H1 (cell line): Measurements from ENCODE around the gene RGS9. TPM values are rescaled to one million over a fixed set of nuclear protein-coding genes. Genes with fewer than 3 reads are reported as not detected.
A peak's percentile ranks its signal among the peaks of the same experiment; 100 is the strongest.

Experiments
- CTCF ChIA-PET: fragments of 300-600 bp; sonication (Branson Sonifier 250); formaldehyde crosslinking; loops from one replicate; lab custom pipeline; 2021; ENCODE audit not compliant: partially characterized antibody; lab: Charles Lee
- POLR2A ChIA-PET: fragments of 300-600 bp; sonication (Branson Sonifier 250); formaldehyde crosslinking; loops from one replicate; lab custom pipeline; 2021; ENCODE audit warnings: inconsistent platforms; ENCODE audit not compliant: partially characterized antibody; lab: Charles Lee
- DNase-seq, 2 experiments: peaks; one replicate each; pipeline versions ENCODE4 v3.0.0 to v3.0.0-alpha.2; 2010 to 2022; ENCODE audit warnings: low spot score in 2 of 2, low read depth in 1 of 2, mixed read lengths in 1 of 2
- FAIRE-seq: peaks from 2 replicates; lab custom pipeline; 2011; peaks lifted over from hg19 to GRCh38; lab: Jason Lieb, UNC
- H2AFZ ChIP-seq: 2 replicates; pipeline ENCODE4 v1.8.1; 2012; ENCODE audit warnings: low read length, inconsistent platforms
- H2AK5ac ChIP-seq: 2 replicates; pipeline ENCODE4 v1.6.1; 2013; ENCODE audit warnings: low read depth, low read length
- H2BK120ac ChIP-seq: replicated peaks from 2 replicates; pipeline ENCODE3; 2013; ENCODE audit warnings: low read depth, low read length, inconsistent platforms
- H2BK12ac ChIP-seq: 2 replicates; pipeline ENCODE4 v1.6.1; 2013; ENCODE audit warnings: low read depth, low read length
- H2BK15ac ChIP-seq: 2 replicates; pipeline ENCODE4 v1.6.1; 2013; ENCODE audit warnings: low read length
- H2BK20ac ChIP-seq: 2 replicates; pipeline ENCODE4 v1.6.1; 2013; ENCODE audit warnings: low read length
- H2BK5ac ChIP-seq: 2 replicates; pipeline ENCODE4 v1.6.1; 2013; ENCODE audit warnings: low read depth, low read length
- H3K14ac ChIP-seq: 2 replicates; pipeline ENCODE4 v1.6.1; 2013; ENCODE audit warnings: inconsistent platforms; ENCODE audit not compliant: insufficient read length
- H3K18ac ChIP-seq: 2 replicates; pipeline ENCODE4 v1.6.1; 2013; ENCODE audit warnings: low read length; ENCODE audit errors: extremely low read depth
- H3K23ac ChIP-seq: 2 replicates; pipeline ENCODE4 v1.6.1; 2013; ENCODE audit warnings: inconsistent platforms; ENCODE audit not compliant: insufficient read length
- H3K23me2 ChIP-seq: 2 replicates; pipeline ENCODE4 v1.6.1; 2013; ENCODE audit warnings: low read depth, low read length
- H3K27ac ChIP-seq: 2 replicates; pipeline ENCODE4 v1.6.1; 2011; ENCODE audit warnings: low read depth, low read length, inconsistent platforms
- H3K27me3 ChIP-seq, 4 experiments: replicated peaks in 1 of 4; 1 replicate in 1 of 4; 2 replicates in 3 of 4; pipeline versions ENCODE4 v1.6.1 to v1.8.1; 2011 to 2013; ENCODE audit warnings: low read length in 3 of 4, mild to moderate bottlenecking in 3 of 4, inconsistent platforms in 2 of 4, mixed read lengths in 2 of 4, moderate library complexity in 1 of 4; ENCODE audit not compliant: control insufficient read depth in 3 of 4, insufficient read depth in 3 of 4; ENCODE audit errors: extremely low read depth in 1 of 4
- H3K36me3 ChIP-seq, 4 experiments: 2 replicates each; pipeline versions ENCODE4 v1.6.1 to v1.8.1; 2011 to 2013; ENCODE audit warnings: mild to moderate bottlenecking in 4 of 4, low read length in 3 of 4, moderate library complexity in 2 of 4, control low read depth in 1 of 4, inconsistent platforms in 1 of 4; ENCODE audit not compliant: insufficient read depth in 4 of 4, control insufficient read depth in 2 of 4
- H3K4ac ChIP-seq: replicated peaks from 2 replicates; pipeline ENCODE3; 2013; ENCODE audit warnings: low read length, low read depth, mixed read lengths, inconsistent platforms; ENCODE audit not compliant: insufficient read length
- H3K4me1 ChIP-seq, 4 experiments: replicated peaks in 1 of 4; 1 replicate in 1 of 4; 2 replicates in 3 of 4; pipeline versions ENCODE4 v1.6.1 to v1.8.1; 2011 to 2013; ENCODE audit warnings: low read length in 3 of 4, inconsistent platforms in 2 of 4, mixed read lengths in 1 of 4; ENCODE audit not compliant: insufficient read depth in 4 of 4, control insufficient read depth in 3 of 4
- H3K4me2 ChIP-seq, 2 experiments: 2 replicates each; pipeline versions ENCODE4 v1.6.1 to v1.8.1; 2011 to 2013; ENCODE audit warnings: low read depth in 2 of 2, low read length in 2 of 2, control low read depth in 1 of 2, inconsistent platforms in 1 of 2, mild to moderate bottlenecking in 1 of 2; ENCODE audit not compliant: insufficient read depth in 1 of 2
- H3K4me3 ChIP-seq, 4 experiments: fragments of 200-600, 300-600 bp in 1 of 4; sonication (generic), shearing (Covaris generic), sonication (Bioruptor Twin) in 1 of 4; 2 replicates each; pipeline versions ENCODE4 v1.5.1 to v1.8.1; 2011 to 2016; ENCODE audit warnings: low read length in 4 of 4, low read depth in 3 of 4, control low read depth in 2 of 4, inconsistent platforms in 2 of 4, mild to moderate bottlenecking in 2 of 4, mixed read lengths in 1 of 4, moderate library complexity in 1 of 4; ENCODE audit not compliant: insufficient read depth in 2 of 4; ENCODE audit errors: extremely low read depth in 1 of 4
- H3K56ac ChIP-seq: replicated peaks from 2 replicates; pipeline ENCODE3; 2013; ENCODE audit warnings: low read depth, mild to moderate bottlenecking, mixed read lengths, low read length, inconsistent platforms; ENCODE audit not compliant: insufficient read length
- H3K79me1 ChIP-seq: 2 replicates; pipeline ENCODE4 v1.6.1; 2013; ENCODE audit warnings: low read depth, low read length, control low read depth
- H3K79me2 ChIP-seq, 2 experiments: 2 replicates each; pipeline versions ENCODE4 v1.6.1 to v1.8.1; 2012 to 2013; ENCODE audit warnings: low read length in 2 of 2, mild to moderate bottlenecking in 2 of 2, inconsistent platforms in 1 of 2; ENCODE audit not compliant: insufficient read depth in 2 of 2, control insufficient read depth in 1 of 2
- H3K9ac ChIP-seq, 4 experiments: replicated peaks in 1 of 4; 1 replicate in 1 of 4; 2 replicates in 3 of 4; pipeline versions ENCODE4 v1.6.1 to v1.8.1; 2011 to 2013; ENCODE audit warnings: low read depth in 3 of 4, low read length in 3 of 4, control low read depth in 2 of 4, mild to moderate bottlenecking in 2 of 4, moderate library complexity in 2 of 4, inconsistent platforms in 1 of 4; ENCODE audit errors: extremely low read depth in 1 of 4
- H3K9me3 ChIP-seq, 2 experiments: 2 replicates each; pipeline versions ENCODE4 v1.6.1 to v1.8.1; 2012 to 2013; ENCODE audit warnings: mild to moderate bottlenecking in 2 of 2, moderate library complexity in 2 of 2, control low read depth in 1 of 2, inconsistent platforms in 1 of 2, low read depth in 1 of 2, low read length in 1 of 2, mixed read lengths in 1 of 2; ENCODE audit not compliant: insufficient read depth in 2 of 2
- H4K20me1 ChIP-seq, 2 experiments: replicated peaks in 1 of 2; 2 replicates each; pipeline versions ENCODE3 to v1.8.1; 2011 to 2013; ENCODE audit warnings: inconsistent platforms in 2 of 2, low read length in 2 of 2, mild to moderate bottlenecking in 1 of 2; ENCODE audit not compliant: insufficient read depth in 2 of 2, control insufficient read depth in 1 of 2
- H4K5ac ChIP-seq: 2 replicates; pipeline ENCODE4 v1.6.1; 2013; ENCODE audit warnings: low read length, low read depth, mixed read lengths, inconsistent platforms; ENCODE audit not compliant: insufficient read length
- H4K8ac ChIP-seq: 2 replicates; pipeline ENCODE4 v1.8.0; 2013; ENCODE audit warnings: mild to moderate bottlenecking, moderate library complexity, low read length, inconsistent platforms; ENCODE audit not compliant: insufficient read depth; ENCODE audit errors: extremely low read depth
- H4K91ac ChIP-seq: replicated peaks from 2 replicates; pipeline ENCODE3; 2013; ENCODE audit warnings: low read length, mixed read lengths, inconsistent platforms; ENCODE audit not compliant: insufficient read length
- EZH2 ChIP-seq: fragments of 200-600 bp; sonication (generic); IDR thresholded peaks from 2 replicates; pipeline ENCODE4 v1.7.1; 2012; ENCODE audit warnings: low read depth, mild to moderate bottlenecking, moderate library complexity, low read length, inconsistent platforms; ENCODE audit not compliant: severe bottlenecking
- POLR2A ChIP-seq, 2 experiments: IDR thresholded peaks; 1 replicate in 1 of 2; 2 replicates in 1 of 2; pipeline ENCODE4 v1.6.1; 2011; ENCODE audit warnings: low read depth in 2 of 2, low read length in 2 of 2, mild to moderate bottlenecking in 2 of 2; ENCODE audit errors: control extremely low read depth in 1 of 2
- RAD21 ChIP-seq, 2 experiments: IDR thresholded peaks in 1 of 2; conservative IDR thresholded peaks in 1 of 2; 2 replicates each; pipeline ENCODE4 v1.6.1; 2011; ENCODE audit warnings: low read depth in 2 of 2, low read length in 2 of 2, improper control_type of control experiment in 1 of 2, inconsistent platforms in 1 of 2, mild to moderate bottlenecking in 1 of 2, moderate library complexity in 1 of 2
- TCF12 ChIP-seq: IDR thresholded peaks from 2 replicates; pipeline ENCODE4 v1.6.1; 2011; ENCODE audit warnings: low read depth, mild to moderate bottlenecking, low read length
- YY1 ChIP-seq: IDR thresholded peaks from 2 replicates; pipeline ENCODE4 v1.6.1; 2011; ENCODE audit warnings: low read depth, mild to moderate bottlenecking, low read length
- WGBS, 2 experiments: shearing (Covaris generic) in 1 of 2; methylation state at CpG; one replicate each; pipeline versions ENCODE4 v1.1.6 to v1.1.7; 2013 to 2015; ENCODE audit warnings: low lambda C conversion rate in 2 of 2, mixed read lengths in 2 of 2, inconsistent platforms in 1 of 2, low coverage in 1 of 2, missing lambda C conversion rate in 1 of 2; ENCODE audit not compliant: insufficient replicate concordance in 2 of 2, insufficient coverage in 1 of 2, insufficient read length in 1 of 2; ENCODE audit errors: extremely low coverage in 1 of 2, missing lambda C conversion rate in 1 of 2; 5-methylcytosine and 5-hydroxymethylcytosine counted together
- polyA plus RNA-seq, 7 experiments: library from polyadenylated mRNA; depleted of rRNA in 3 of 7; stranded (reverse) in 5 of 7; unstranded in 2 of 7; fragments of >200 nt in 5 of 7; fragments of 200-250 nt in 2 of 7; gene quantifications; 1 replicate in 5 of 7; 2 replicates in 1 of 7; 4 replicates in 1 of 7; pipeline versions ENCODE4 v1.2.1 to v1.2.3, GENCODE V29; 2011 to 2013; ENCODE audit warnings: missing spikeins in 2 of 7, mixed read lengths in 2 of 7
- total RNA-seq: library from RNA; stranded (reverse); fragmentation: NEBNext Ultra II Directional; extraction: Animal tissue kit (Norgen Biotek cat#: 25700); gene quantifications from 2 replicates; pipeline ENCODE4 v1.2.1, GENCODE V29; 2021
- TF ChIP-seq, protein P1 (sequence below), 3 experiments: IDR thresholded peaks; 1 replicate in 2 of 3; 2 replicates in 1 of 3; pipeline versions ENCODE4 v1.5.1 to v1.6.1; 2011; ENCODE audit warnings: low read length in 3 of 3, mild to moderate bottlenecking in 3 of 3, inconsistent platforms in 2 of 3, low read depth in 1 of 3, moderate library complexity in 1 of 3; ENCODE audit not compliant: insufficient read depth in 1 of 3; ENCODE audit errors: control extremely low read depth in 1 of 3

The RGS9 gene
- total and polyA plus RNA-seq, 2 of the 8 experiments (the other 6 are each of a cell fraction or from before 2014, with no cell fraction given) = 8.9 to 20.5 TPM

DNA sequence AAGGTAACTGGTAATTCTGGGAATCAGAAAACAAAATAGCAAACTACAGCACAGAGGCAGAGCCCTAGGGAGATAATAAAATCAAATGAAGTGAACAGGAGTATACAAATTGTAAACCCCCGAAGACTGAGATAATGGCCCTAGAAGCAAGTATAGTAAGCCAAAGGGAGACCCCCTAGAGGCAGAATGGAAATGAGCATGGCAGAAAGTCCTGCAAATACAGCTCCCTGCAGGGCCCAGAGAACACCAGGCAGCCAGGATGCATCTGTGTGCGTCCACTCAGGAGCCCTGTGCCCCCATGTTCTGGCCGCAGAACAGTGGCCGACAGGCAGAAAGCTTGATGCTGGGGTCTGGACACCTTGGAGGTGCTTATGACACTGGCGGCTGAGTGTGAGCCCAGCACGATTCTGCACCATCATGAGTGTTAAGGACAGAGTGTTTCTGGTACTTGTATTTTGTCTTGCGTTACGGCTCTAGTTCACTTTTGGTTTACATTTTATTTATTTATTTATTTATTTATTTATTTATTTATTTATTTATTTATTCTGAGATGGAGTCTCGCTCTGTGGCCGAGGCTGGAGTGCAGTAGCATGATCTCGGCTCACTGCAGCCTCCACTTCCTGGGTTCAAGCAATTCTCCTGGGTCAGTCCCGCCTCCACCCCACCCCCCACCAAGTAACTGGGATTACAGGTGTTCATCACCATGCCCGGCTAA lies 48.7 kb downstream of the RGS9 start:
- POLR2A ChIA-PET = interaction anchor here (1.0 to 1.6 kb wide), 3 partner anchors 30 to 124 kb away, joined by 3 to 6 read pairs (median 3); no protein-coding TSS in a partner anchor
- TF ChIP-seq RAD21 (IDR thresholded peaks at IDR 0.05 in 1 of 2, conservative IDR thresholded peaks at IDR 0.05 in 1 of 2; ENCODE audit: low read depth in 2 of 2, low read length in 2 of 2) (peak in 1 of 2 experiments; percentile 5; a peak in 1 of 4 replicates), POLR2A (IDR thresholded peaks at IDR 0.05; ENCODE audit: control extremely low read depth in 1 of 2, low read depth in 2 of 2, low read length in 2 of 2) (peak in 1 of 2 experiments; percentile 33; a peak in 1 of 3 replicates), YY1 (0 out of 2 replicates have a peak, but pooled peaks have one; percentile 25), EZH2 (no peak), TCF12 (no peak)
- TF ChIP-seq, protein P1, sequence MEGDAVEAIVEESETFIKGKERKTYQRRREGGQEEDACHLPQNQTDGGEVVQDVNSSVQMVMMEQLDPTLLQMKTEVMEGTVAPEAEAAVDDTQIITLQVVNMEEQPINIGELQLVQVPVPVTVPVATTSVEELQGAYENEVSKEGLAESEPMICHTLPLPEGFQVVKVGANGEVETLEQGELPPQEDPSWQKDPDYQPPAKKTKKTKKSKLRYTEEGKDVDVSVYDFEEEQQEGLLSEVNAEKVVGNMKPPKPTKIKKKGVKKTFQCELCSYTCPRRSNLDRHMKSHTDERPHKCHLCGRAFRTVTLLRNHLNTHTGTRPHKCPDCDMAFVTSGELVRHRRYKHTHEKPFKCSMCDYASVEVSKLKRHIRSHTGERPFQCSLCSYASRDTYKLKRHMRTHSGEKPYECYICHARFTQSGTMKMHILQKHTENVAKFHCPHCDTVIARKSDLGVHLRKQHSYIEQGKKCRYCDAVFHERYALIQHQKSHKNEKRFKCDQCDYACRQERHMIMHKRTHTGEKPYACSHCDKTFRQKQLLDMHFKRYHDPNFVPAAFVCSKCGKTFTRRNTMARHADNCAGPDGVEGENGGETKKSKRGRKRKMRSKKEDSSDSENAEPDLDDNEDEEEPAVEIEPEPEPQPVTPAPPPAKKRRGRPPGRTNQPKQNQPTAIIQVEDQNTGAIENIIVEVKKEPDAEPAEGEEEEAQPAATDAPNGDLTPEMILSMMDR (IDR thresholded peaks at IDR 0.05; ENCODE audit: control extremely low read depth in 1 of 3, insufficient read depth in 1 of 3, low read depth in 1 of 3, low read length in 3 of 3) = peak in 2 of 3 experiments; percentile 15 to 37; a peak in 3 of 4 replicates

More for the DNA sequence above, 48.7 kb downstream of the RGS9 start:
- Histone ChIP-seq H2BK15ac (no peak overlapping the region), H3K9me3 (no peaks in the 10 kb centered on the region), H4K8ac (peak overlapping the region; percentile 62; the same call in 1 of the 2 replicates), H3K4me1 (peaks cover 6 to 17% (median 13%) of the 10 kb centered on the region in 4 experiments), H3K9ac (no peak overlapping the region), H3K27me3 (no peaks in the 10 kb centered on the region), H3K23me2 (0 out of 2 replicates have a peak, but pooled peaks cover 2% of the 10 kb centered on the region), H3K4me2 (no peak overlapping the region; a peak in 2 of 4 replicates), H3K79me1 (no peaks in the 10 kb centered on the region), H2BK5ac (no peak overlapping the region), H3K79me2 (no peaks in the 10 kb centered on the region), H2BK20ac (peak overlapping the region; percentile 9; the same call in 1 of the 2 replicates), H3K4me3 (no peak overlapping the region), H2AFZ (no peak overlapping the region), H3K27ac (no peak overlapping the region), H2AK5ac (no peak overlapping the region), H3K14ac (no peak overlapping the region), H3K23ac (no peak overlapping the region), H2BK120ac (peak overlapping the region; percentile 58), H3K56ac (no peak overlapping the region), H4K20me1 (no peaks in the 10 kb centered on the region), H4K5ac (no peak overlapping the region), H4K91ac (peak overlapping the region; percentile 44), H2BK12ac (peak overlapping the region; percentile 100; the same call in 1 of the 2 replicates), H3K18ac (no peak overlapping the region), H3K4ac (no peak overlapping the region), H3K36me3 (no peaks in the 10 kb centered on the region)
- DNase-seq (peak in 1 of 2 experiments; percentile 50), FAIRE-seq (no peak)
- CTCF ChIA-PET = interaction anchor here (0.6 to 2.7 kb wide), 12 partner anchors 8 to 186 kb away, joined by 3 to 9 read pairs (median 4); partner anchors contain the start of gene RGS9
- WGBS, 2 experiments = 89% methylated on average over 13 of the region's 13 CpGs; no CpG with 5 or more reads in 1 of the 2 experiments
